ENCODE results near the gene RPS6KC1. TPM values are rescaled to one million over a fixed set of nuclear protein-coding genes. Genes with fewer than 3 reads are reported as not detected.

The RPS6KC1 gene
- total and polyA plus RNA-seq, 9 of the 15 experiments (the other 6 are each of a cell fraction or from before 2014, with no cell fraction given) = 4.3 to 34.6 (median 20.9) TPM

- TF ChIP-seq ZNF347 (CRISPR knock-in tag; IDR thresholded peaks at IDR 0.05; ENCODE audit: low read depth) = no peak
- TF ChIP-seq PHF21A (IDR thresholded peaks at IDR 0.05; ENCODE audit: borderline replicate concordance, low read depth) = 0 out of 2 replicates have a peak, but pooled peaks have one; percentile 36
- no peak for TF ChIP-seq SLC30A9 (CRISPR knock-in tag; IDR thresholded peaks at IDR 0.05)
- no peak for TF ChIP-seq RAD51 (IDR thresholded peaks at IDR 0.05; ENCODE audit: borderline replicate concordance, low read depth)
- no peak for TF ChIP-seq IFI16 (CRISPR knock-in tag; IDR thresholded peaks at IDR 0.05)
- TF ChIP-seq TBP (optimal IDR thresholded peaks at IDR 0.05; ENCODE audit: low read depth, low read length) = peak; percentile 76
- TF ChIP-seq HDGF (IDR thresholded peaks at IDR 0.05) = no peak
- TF ChIP-seq TCF7L2 (IDR thresholded peaks at IDR 0.05; ENCODE audit: low read depth, low read length) = no peak
- TF ChIP-seq ZNF239 (CRISPR knock-in tag; IDR thresholded peaks at IDR 0.05) = no peak; the same call in 1 of the 2 replicates
- TF ChIP-seq BHLHE40 (IDR thresholded peaks at IDR 0.05; ENCODE audit: low read length) = peak; percentile 39
- TF ChIP-seq ZBTB9 (CRISPR knock-in tag; IDR thresholded peaks at IDR 0.05) = 0 out of 2 replicates have a peak, but pooled peaks have one; percentile 32
- peak; percentile 76 for TF ChIP-seq GABPA (tag; conservative IDR thresholded peaks at IDR 0.05; ENCODE audit: low read depth)
- TF ChIP-seq POLR2A (conservative IDR thresholded peaks at IDR 0.05) = peak; percentile 85
- no peak for TF ChIP-seq ILK (tag; IDR thresholded peaks at IDR 0.05; ENCODE audit: borderline replicate concordance, low read depth)
- no peak for TF ChIP-seq XRCC3 (IDR thresholded peaks at IDR 0.05)
- peak; percentile 16; the same call in 1 of the 2 replicates for TF ChIP-seq HDAC2 (IDR thresholded peaks at IDR 0.05)
- 0 out of 4 replicates have a peak, but pooled peaks of 1 of the 2 experiments have one; percentile 49 for TF ChIP-seq BCLAF1 (IDR thresholded peaks at IDR 0.05; ENCODE audit: borderline replicate concordance in 1 of 2, control insufficient read depth in 1 of 2, low read depth in 2 of 2, low read length in 1 of 2)
- no peak for TF ChIP-seq EWSR1 (IDR thresholded peaks at IDR 0.05; ENCODE audit: borderline replicate concordance, low read depth, partially characterized antibody)
- TF ChIP-seq CREBBP (IDR thresholded peaks at IDR 0.05; ENCODE audit: low read depth, low read length) = no peak
- TF ChIP-seq U2AF2 (optimal IDR thresholded peaks at IDR 0.05; ENCODE audit: low read depth, low read length) = no peak
- TF ChIP-seq RBM17 (IDR thresholded peaks at IDR 0.05; ENCODE audit: borderline replicate concordance, low read depth, low read length) = no peak
- TF ChIP-seq NCOR1 (IDR thresholded peaks at IDR 0.05) = no peak; the same call in 1 of the 2 replicates
- TF ChIP-seq ESRRB (CRISPR knock-in tag; IDR thresholded peaks at IDR 0.05; ENCODE audit: borderline replicate concordance) = no peak
Measured at GRCh38 chr1:213015099-213016050, 35.7 kb upstream of the RPS6KC1 start, which contains the start of gene ANGEL2 (continued).

Data from K562 (cell line).